ENCODE measurements around the gene BRD4.

The BRD4 gene

GRCh38 chr19:15213715-15214381 is 118.5 kb downstream of the BRD4 start:
- no peaks in the 10 kb centered on the region for H3K9me3 ChIP-seq (ENCODE audit: severe bottlenecking)

GRCh38 chr19:15212711-15213110 is 119.6 kb downstream of the BRD4 start:
- no peaks in the 10 kb centered on the region for H3K9me3 ChIP-seq (ENCODE audit: severe bottlenecking)
- H3K27ac ChIP-seq = no peak overlapping the region
- H3K36me3 ChIP-seq = no peaks in the 10 kb centered on the region
- no peak for DNase-seq
- no peak overlapping the region for H3K4me3 ChIP-seq (ENCODE audit: low read depth, low read length)
- TF ChIP-seq CTCF (IDR thresholded peaks at IDR 0.05; ENCODE audit: low read depth, low read length) = no peak
- no peaks in the 10 kb centered on the region for H3K27me3 ChIP-seq (ENCODE audit: insufficient read depth, low read depth, severe bottlenecking)

More at GRCh38 chr19:15213715-15214381, 118.5 kb downstream of the BRD4 start:
- Histone ChIP-seq H3K36me3 (no peaks in the 10 kb centered on the region), H3K4me3 (ENCODE audit: low read depth, low read length) (no peak overlapping the region), H3K27ac (no peak overlapping the region), H3K27me3 (ENCODE audit: insufficient read depth, low read depth, severe bottlenecking) (no peaks in the 10 kb centered on the region)
- DNase-seq = no peak
- TF ChIP-seq CTCF (IDR thresholded peaks at IDR 0.05; ENCODE audit: low read depth, low read length) = no peak

GRCh38 chr19:15210323-15210781 is 122.0 kb downstream of the BRD4 start:
- Histone ChIP-seq H3K36me3 (no peaks in the 10 kb centered on the region), H3K27ac (no peak overlapping the region), H3K9me3 (ENCODE audit: severe bottlenecking) (no peaks in the 10 kb centered on the region), H3K27me3 (ENCODE audit: insufficient read depth, low read depth, severe bottlenecking) (no peaks in the 10 kb centered on the region), H3K4me3 (ENCODE audit: low read depth, low read length) (no peak overlapping the region)
- no peak for TF ChIP-seq CTCF (IDR thresholded peaks at IDR 0.05; ENCODE audit: low read depth, low read length)
- no peak for DNase-seq

GRCh38 chr19:15201374-15202023 is 130.8 kb downstream of the BRD4 start:
- Histone ChIP-seq H3K9me3 (ENCODE audit: severe bottlenecking) (no peaks in the 10 kb centered on the region), H3K4me3 (ENCODE audit: low read depth, low read length) (no peak overlapping the region), H3K36me3 (no peaks in the 10 kb centered on the region), H3K27ac (no peak overlapping the region), H3K27me3 (ENCODE audit: insufficient read depth, low read depth, severe bottlenecking) (no peaks in the 10 kb centered on the region)
- TF ChIP-seq CTCF (IDR thresholded peaks at IDR 0.05; ENCODE audit: low read depth, low read length) = no peak
- DNase-seq = no peak

- no peaks in the 10 kb centered on the region for H3K9me3 ChIP-seq (ENCODE audit: severe bottlenecking)
- H3K36me3 ChIP-seq = no peaks in the 10 kb centered on the region
- DNase-seq = no peak
- no peaks in the 10 kb centered on the region for H3K27me3 ChIP-seq (ENCODE audit: insufficient read depth, low read depth, severe bottlenecking)
- H3K27ac ChIP-seq = peak within 1 kb of the TSS; percentile 46; the same call in 1 of the 2 replicates
- H3K4me3 ChIP-seq (ENCODE audit: low read depth, low read length) = peak within 1 kb of the TSS; percentile 54
- no peak for TF ChIP-seq CTCF (IDR thresholded peaks at IDR 0.05; ENCODE audit: low read depth, low read length)
Observed at GRCh38 chr19:15200553-15201364, 131.6 kb downstream of the BRD4 start, which contains the start of gene NOTCH3. TSS of gene NOTCH3 (minus strand) at chr19:15200995. CDS start at chr19:15200905, 90 bp downstream.

Measured in WERI-Rb-1 (cell line).